GM12891 (cell line): ENCODE data around the gene SBNO2.

Experiments used
- PAX5 ChIP-seq: IDR thresholded peaks from 2 replicates; pipeline ENCODE4 v1.6.1; 2011; ENCODE audit warnings: low read length, moderate library complexity, mild to moderate bottlenecking; ENCODE audit not compliant: insufficient read depth, severe bottlenecking
- POLR2A ChIP-seq: IDR thresholded peaks from 2 replicates; pipeline ENCODE4 v1.6.1; 2011; ENCODE audit warnings: low read depth, low read length, control low read depth
- POLR2AphosphoS5 ChIP-seq: IDR thresholded peaks from 2 replicates; pipeline ENCODE4 v1.6.1; 2011; ENCODE audit warnings: low read depth, low read length, control low read depth
- POU2F2 ChIP-seq: IDR thresholded peaks from 2 replicates; pipeline ENCODE4 v1.6.1; 2011; ENCODE audit warnings: low read depth, mild to moderate bottlenecking, control low read depth, low read length, moderate library complexity
- TAF1 ChIP-seq: IDR thresholded peaks from 2 replicates; pipeline ENCODE4 v1.6.1; 2011; ENCODE audit warnings: low read depth, low read length, control low read depth

DNA sequence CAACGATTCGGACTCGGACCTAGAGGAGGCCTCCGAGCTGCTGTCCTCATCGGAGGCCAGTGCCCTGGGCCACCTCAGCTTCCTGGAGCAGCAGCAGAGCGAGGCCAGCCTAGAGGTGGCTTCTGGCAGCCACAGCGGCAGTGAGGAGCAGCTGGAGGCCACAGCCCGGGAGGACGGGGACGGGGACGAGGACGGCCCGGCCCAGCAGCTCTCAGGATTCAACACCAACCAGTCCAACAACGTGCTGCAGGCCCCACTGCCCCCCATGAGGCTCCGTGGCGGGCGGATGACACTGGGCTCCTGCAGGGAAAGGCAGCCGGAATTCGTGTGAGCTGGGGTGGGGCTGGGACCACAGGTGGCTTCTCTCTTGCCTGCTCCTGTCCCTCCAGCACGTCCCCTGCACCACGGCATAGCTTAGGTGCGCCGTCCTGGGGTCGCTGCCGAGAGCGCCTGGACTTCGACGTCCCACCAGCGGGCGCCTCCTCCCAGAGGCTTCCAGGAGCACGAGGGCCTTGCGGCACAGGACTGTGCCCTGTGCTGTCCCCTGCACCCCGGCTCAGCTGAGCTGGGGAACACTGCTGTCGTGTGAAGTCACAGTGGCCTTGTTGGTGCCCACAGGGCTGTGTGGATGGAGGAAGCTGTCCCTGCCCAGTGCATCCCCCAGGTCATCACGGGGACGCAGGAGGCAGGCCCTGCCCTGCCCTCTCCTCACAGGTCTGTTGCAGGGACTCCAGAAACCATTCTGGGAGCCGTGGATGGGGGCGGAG, 88.2 kb downstream of the SBNO2 start:
- TF ChIP-seq POLR2A (no peak; the same call in 1 of the 2 replicates), TAF1 (no peak), POLR2AphosphoS5 (no peak; the same call in 1 of the 2 replicates), POU2F2 (no peak), PAX5 (no peak)
